ENCODE data around the gene TM7SF2. TPM values are rescaled to one million over a fixed set of nuclear protein-coding genes. Genes with fewer than 3 reads are reported as not detected.

The TM7SF2 gene
- total RNA-seq, 1 donor from 2014 or later = 22.1 TPM

DNA sequence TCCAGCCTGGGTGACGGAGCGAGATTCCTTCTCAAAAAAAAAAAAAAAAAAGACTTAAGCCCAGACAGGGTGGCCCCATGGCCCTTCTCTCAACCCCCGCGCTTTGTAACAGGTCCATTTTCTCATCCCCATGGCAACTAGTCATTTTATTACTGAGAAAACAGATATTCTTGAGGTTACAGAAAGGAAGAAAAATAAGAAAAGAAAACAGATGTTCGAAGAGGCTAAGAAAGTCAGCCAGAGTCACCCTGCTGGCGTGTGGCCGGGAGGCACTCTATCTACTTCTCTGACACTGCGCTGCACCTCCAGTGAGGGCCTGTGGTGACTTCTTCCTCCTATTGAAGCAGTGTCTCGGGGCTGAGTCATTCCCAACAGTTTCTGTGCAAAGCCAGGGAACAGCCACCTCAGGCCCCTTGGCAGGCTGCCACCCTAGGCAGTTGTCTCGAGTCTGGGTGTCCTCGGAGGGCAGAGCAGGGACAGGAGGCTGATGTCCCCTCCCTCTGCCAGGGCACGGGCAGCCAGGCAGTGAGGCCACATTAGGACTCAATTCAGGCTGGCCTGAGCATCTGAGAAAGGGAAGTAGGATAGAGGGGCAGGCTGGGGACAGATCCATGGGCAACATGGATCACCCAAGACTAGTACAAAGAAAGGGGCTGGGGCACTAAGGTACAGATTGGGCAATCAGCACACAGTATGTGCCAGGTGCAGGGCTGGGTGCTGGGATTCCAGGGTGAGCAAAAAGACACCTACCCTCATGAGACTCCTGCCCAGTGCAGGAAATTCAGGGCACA lies 39.0 kb downstream of the TM7SF2 start:
- peak; percentile 94 for DNase-seq (ENCODE audit: low spot score)

DNA sequence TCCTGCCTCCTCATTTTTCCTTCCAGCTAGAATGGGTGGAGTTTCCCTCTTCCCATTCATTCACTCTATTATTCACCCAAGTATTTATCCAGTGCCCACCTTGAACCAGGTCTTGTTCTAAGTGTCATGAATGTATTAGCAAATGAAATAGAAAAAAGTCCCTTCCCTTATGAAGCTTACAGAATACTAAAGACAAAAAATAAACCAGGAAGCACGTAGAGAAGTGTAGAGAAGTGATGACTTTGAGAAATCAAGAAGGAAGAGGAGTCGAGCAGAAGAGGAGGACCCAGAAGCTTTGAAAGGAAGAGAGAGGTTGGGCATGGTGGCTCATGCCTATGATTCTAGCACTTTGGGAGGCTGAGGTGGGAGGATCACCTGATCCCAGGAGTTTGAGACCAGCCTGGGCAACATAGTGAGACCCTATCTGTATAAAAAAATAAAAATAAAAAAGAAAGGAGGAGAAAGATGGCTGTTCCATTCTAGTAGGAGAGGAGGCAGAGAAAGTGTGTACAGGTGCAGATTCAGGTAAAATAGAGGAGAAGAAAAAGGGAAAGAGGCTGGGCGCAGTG lies 39.7 kb downstream of the TM7SF2 start:
- peak; percentile 2 for DNase-seq (ENCODE audit: low spot score)

DNA sequence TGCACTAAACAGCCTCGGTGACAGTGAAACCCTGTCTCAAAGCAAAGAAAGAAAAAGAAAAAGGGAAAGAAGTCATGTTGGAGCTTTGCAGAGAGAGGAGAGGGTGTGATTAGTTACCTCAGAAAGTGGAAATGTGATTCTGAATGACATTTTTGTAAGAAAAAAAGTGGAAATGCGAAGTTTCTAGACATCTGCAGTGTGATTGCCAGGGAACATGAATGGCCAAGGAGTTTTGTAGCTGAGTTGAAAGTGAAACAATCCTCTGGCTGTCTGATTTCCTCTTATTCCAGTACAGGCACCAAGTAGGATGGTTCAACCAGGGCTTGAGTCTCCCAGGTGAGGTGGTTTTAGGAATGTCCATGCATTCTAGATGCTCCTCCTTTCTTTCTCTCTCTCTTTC lies 40.5 kb downstream of the TM7SF2 start:
- DNase-seq (ENCODE audit: low spot score) = no peak

DNA sequence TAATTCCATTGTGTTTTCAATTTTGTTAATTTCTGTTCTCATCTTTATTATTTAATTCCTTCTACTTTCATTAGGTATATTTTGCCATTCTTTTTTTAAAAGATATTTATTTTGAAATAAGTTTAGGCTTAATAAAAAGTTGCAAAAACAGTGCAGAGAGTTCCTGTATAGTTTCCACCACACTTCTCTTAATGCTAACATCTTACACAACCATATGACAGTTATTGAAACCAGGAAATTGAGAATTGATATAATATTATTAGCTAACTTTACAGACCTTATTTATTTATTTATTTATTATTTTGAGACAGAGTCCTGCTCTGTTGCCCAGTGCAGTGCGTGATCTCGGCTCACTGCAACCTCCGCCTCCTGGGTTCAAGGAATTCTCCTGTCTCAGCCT lies 44.6 kb downstream of the TM7SF2 start:
- no peak for DNase-seq (ENCODE audit: low spot score)

DNA sequence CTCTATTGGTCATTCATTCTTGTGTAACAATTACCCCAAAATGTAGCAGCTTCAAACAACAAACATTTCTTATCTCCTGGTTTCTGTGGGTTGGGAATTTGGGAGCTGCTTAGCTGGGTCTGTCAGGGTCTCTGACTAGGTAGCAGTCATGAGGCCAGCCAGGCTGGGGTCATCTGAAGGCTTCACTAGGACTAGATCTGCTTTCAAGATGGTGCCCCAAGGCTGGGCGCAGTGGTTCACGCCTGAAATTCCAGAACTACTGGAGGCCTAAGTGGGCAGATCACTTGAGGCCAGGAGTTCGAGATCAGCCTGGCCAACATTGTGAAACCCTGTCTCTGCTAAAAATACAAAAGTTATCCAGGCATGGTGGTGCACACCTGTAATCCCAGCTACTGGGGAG lies 45.3 kb downstream of the TM7SF2 start:
- DNase-seq (ENCODE audit: low spot score) = no peak

DNA sequence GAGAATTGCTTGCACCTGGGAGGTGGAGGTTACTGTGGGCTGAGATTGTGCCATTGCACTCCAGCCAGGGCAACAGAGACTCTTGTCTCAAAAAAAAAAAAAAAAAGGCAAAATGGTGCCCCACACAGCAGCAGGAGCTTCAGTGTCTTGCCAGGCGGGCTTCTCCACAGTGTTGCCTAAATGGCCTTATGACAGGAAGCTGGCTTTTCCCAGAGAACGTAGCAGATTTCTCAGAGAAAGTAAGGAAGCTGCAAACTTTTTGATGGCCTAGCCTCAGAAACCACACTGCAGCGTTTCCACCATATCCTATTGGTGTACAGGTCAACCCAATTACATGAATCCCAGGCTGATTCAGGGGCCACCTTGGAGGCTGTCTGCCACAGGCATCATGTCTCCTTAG lies 45.7 kb downstream of the TM7SF2 start:
- no peak for DNase-seq (ENCODE audit: low spot score)

DNA sequence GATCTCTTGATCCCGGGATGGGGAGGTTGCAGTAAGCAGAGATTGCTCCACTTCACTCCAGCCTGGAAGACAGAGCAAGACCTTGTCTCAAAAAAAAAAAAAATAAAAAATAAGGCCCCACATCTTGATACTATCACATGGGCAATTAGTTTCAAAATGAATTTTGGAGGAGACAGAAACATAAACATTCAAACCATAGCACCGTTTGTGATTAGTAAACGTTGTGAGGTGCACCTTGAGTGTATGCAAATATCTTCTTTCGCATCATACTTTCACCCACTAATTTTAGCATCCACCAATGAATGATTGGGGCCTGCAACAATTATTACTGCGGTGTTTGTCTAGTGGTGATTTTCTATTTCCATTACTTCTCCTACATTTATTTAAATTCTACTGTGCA lies 47.3 kb downstream of the TM7SF2 start:
- DNase-seq (ENCODE audit: low spot score) = no peak

DNA sequence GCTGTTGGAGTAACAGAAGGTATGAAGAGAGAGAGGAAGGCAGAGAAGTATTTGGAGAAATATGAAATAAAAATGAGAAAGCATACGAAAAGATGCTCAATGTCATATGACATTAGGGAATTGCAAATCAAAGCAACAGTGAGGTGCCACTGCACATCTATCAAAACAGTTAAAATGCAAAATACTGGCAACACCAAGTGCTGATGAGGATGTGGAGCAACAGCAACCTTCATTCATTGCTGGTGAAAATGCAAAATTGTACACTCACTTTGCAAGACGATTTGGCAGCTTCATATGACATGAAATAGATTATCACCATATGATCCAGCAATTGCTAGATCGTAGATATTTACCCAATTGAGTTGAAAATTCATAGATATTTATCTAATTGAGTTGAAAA lies 49.0 kb downstream of the TM7SF2 start:
- DNase-seq (ENCODE audit: low spot score) = no peak

DNA sequence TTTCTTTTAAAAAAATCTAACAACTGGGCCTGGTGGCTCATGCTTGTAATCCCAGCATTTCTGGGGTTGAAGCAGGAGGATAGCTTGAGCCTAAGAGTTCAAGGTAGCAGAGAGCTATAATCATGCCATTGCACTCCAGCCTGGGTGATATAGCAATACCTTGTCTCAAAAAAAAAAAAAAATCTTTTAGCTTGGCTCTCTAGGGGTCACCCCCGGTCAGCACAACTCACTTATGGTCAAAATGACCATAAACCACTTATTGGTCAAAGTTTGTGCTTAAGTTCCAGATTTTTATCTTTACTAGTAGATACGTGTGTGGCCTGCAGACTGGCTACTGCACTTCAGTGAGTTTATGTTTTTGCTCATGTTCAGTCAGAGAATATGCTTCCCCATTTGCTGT lies 52.0 kb downstream of the TM7SF2 start:
- DNase-seq (ENCODE audit: low spot score) = no peak

Small RNA genes within 50 kb of the gene (microRNA-seq; reads per million reads assigned to microRNA genes)
- not detected for gene MIR6751 (ENCODE audit: borderline number of aligned reads)

Other genes with a start within 250 kb of the TM7SF2 start
- gene EHD1, start 233.3 kb upstream of the TM7SF2 start, total RNA-seq = 95.0 TPM
- gene ATG2A, start 194.7 kb upstream of the TM7SF2 start, total RNA-seq = 22.2 TPM
- 28.3 TPM for gene PPP2R5B, start 187.2 kb upstream of the TM7SF2 start, total RNA-seq
- not detected for gene GPHA2, start 176.0 kb upstream of the TM7SF2 start, total RNA-seq
- not detected for gene MAJIN, start 139.8 kb upstream of the TM7SF2 start, total RNA-seq
- 2.1 TPM for gene BATF2, start 114.9 kb upstream of the TM7SF2 start, total RNA-seq
- gene ARL2, start 97.7 kb upstream of the TM7SF2 start, total RNA-seq = 93.0 TPM
- gene SNX15, start 84.4 kb upstream of the TM7SF2 start, total RNA-seq = 27.6 TPM
- 12.3 TPM for gene SAC3D1, start 70.7 kb upstream of the TM7SF2 start, total RNA-seq
- gene NAALADL1, start 53.3 kb upstream of the TM7SF2 start, total RNA-seq = 15.2 TPM
- 1.2 TPM for gene CDCA5, start 27.8 kb upstream of the TM7SF2 start, total RNA-seq
- gene ZFPL1, start 27.6 kb upstream of the TM7SF2 start, total RNA-seq = 32.1 TPM
- 86.6 TPM for gene VPS51, start 15.7 kb upstream of the TM7SF2 start, total RNA-seq
- 11.5 TPM for gene ZNHIT2, start 5.8 kb downstream of the TM7SF2 start, total RNA-seq
- 617 TPM for gene FAU, start 10.3 kb downstream of the TM7SF2 start, total RNA-seq
- gene MRPL49, start 10.4 kb downstream of the TM7SF2 start, total RNA-seq = 26.1 TPM
- 78.8 TPM for gene SYVN1, start 22.6 kb downstream of the TM7SF2 start, total RNA-seq
- gene SPDYC, start 58.4 kb downstream of the TM7SF2 start, total RNA-seq = not detected
- gene CAPN1, start 70.1 kb downstream of the TM7SF2 start, total RNA-seq = 102 TPM
- gene POLA2, start 150.1 kb downstream of the TM7SF2 start, total RNA-seq = 5.9 TPM
- gene CDC42EP2, start 203.0 kb downstream of the TM7SF2 start, total RNA-seq = 88.4 TPM
- 34.1 TPM for gene DPF2, start 222.0 kb downstream of the TM7SF2 start, total RNA-seq
- gene TIGD3, start 242.9 kb downstream of the TM7SF2 start, total RNA-seq = not detected

Data from mesenteric fat pad (tissue), 1 donor.